GM21825 (cell line): Measurements from ENCODE around the gene RPS15A.

Source experiments
- ATAC-seq: cut with Tn5 transposase; IDR thresholded peaks from one replicate; pipeline ENCODE4 v1.9.1; 2021; ENCODE audit warnings: mild to moderate bottlenecking, moderate library complexity; ENCODE audit not compliant: unreplicated experiment

The RPS15A gene

DNA sequence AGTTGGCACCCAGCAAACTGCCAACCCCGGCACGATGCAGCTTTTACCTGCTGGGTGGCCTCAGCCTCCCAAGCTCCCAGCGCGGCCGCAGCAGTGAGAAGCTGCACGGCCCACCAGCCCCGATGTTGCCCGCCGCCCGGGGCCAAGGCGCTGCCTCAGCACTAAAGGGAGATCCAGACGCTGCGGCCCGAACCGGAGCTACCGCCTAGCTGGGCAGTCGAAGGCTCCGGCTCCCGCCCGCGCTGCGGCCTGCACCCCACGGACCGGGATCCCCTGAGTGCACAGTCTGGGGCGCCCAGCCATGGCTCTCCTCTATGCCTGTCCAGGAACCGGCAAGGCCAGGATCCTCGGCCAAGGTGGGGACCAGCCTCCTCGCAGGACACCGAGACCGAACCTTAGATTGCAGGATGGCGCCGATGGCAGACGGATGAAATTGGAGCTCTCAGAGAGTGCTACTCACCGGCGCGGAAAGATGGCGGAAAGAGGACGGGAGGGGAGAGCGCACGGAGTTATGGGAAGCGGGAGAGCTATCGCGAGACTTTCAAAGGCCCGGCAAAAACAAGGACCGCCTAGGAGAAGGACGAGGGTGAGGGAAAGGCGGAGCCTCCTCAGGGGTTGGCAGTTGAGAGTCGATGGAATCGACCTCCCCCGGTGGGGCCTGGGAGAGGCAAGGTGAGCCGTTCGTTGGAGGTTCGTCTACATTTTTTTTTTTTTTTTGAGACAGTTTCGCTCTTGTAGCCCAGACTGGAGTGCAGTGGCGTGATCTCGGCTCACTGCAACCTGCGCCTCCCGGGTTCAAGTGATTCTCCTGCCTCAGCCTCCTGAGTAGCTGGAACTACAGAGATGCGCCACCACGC, at the start of gene RPS15A:
Gene RPS15A, minus strand, starts transcription at position 485 of the 857 bp plus-strand sequence. CDS start 1,221 bp downstream, outside the sequence.
- peak; percentile 90 for ATAC-seq

DNA sequence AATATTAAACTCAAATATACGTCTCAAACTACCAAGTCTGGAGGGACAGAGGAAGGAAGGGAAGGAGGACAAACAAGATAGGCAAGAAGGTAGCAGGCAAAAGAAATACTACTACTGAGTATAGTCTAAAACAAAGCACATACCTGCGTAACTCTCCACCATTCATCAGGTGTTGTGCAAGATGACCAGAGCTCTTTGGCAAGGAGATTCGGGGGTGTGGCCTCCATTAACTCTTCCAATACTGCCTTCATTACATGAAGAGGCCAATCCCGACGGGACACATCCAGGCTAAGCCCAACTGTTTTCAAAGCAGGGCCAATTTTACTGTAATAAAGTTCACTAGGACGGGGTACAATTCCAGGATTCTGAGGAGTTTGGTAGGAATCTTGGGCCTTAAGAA, 49.4 kb upstream of the RPS15A start:
- no peak for ATAC-seq

GRCh38 chr16:18836702-18837101, 46.6 kb upstream of the RPS15A start:
- no peak for ATAC-seq

DNA sequence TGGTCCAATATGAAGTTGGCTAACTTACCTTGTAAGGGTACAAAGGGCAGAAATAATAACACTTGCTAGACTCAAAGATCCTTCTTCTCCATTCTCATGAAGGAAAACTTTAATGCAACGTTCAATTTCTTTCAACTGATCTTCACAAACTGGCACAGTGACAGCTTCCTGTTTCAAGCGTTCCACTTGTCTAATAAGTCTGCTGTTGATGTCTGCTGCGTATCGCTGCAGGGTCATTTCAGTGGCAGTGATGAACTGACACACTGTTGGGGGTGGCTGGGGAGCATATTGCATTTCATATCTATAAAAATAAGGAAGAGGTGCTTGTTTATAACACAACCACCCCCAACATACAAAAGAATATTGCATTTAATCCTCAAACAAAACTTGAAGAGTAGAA, 44.7 kb upstream of the RPS15A start:
- ATAC-seq = no peak

GRCh38 chr16:18833707-18834505, 43.8 kb upstream of the RPS15A start:
- ATAC-seq = no peak

DNA sequence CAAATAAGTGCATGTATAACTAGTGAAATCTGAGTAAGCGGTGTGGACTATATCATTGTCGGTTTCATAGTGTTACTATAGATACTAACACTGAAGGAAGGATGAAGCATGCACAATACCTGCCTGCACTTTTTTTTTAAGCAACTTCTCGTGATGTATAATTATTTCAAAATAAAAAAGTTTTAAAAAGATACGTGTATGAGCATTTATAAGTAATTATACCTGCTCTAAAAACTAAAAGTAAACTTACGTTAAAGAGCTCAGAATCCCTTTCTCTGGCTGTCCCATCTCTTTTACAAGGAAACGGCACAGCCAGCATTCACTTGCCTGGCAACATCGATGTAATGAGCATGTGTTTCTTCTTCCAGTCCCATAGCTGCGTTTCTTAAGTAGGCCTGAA, 42.5 kb upstream of the RPS15A start:
- ATAC-seq = no peak

- no peak for ATAC-seq
These were observed 41.9 kb upstream of the RPS15A start for GRCh38 chr16:18832006-18832405.

- no peak for ATAC-seq
These were observed 39.1 kb upstream of the RPS15A start for GRCh38 chr16:18829251-18829650.

- no peak for ATAC-seq
These were observed 37.8 kb upstream of the RPS15A start for GRCh38 chr16:18827890-18828289.

- no peak for ATAC-seq
These were observed 26.2 kb upstream of the RPS15A start for GRCh38 chr16:18816286-18816685.

DNA sequence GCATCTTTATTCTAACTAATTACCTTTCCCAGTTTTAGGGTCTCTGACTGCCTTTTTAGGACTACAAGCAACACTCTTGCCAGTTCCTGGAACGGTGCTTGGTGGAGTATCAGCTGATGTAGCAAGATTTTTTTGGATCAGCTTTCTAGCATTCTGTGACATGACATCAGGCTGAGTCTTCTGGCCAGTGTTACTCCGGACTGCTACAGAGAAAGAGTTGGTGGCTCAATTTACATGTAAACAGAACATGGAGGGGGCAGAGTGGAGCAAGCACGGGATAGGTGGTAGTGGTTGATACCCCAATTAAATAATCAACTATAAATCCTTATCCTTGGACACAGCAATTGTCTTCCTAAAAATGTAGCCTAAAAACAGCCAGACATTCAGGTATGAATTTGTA, 21.8 kb upstream of the RPS15A start:
- no peak for ATAC-seq

GRCh38 chr16:18809165-18809564, 19.0 kb upstream of the RPS15A start:
- no peak for ATAC-seq

- no peak for ATAC-seq
These were observed 15.2 kb upstream of the RPS15A start for GRCh38 chr16:18805257-18805773.

DNA sequence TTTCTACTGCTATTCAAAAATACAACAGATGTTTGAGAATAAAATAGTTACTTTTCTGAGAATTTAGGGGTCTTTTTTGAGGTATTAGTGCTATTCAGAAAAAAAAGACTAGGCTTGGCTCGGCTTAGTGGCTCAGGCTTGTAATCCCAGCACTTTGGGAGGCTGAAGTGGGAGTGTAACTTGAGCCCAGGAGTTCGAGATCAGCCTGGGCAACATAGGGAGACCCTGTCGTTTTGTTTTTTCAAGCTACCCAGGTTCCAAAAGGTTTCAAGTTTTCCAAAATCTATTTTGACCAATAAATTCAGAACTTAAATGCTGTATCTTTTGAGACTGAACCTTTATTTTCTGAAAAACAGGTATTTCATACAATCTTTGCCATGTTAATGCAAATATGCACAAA, 14.4 kb upstream of the RPS15A start:
- no peak for ATAC-seq

DNA sequence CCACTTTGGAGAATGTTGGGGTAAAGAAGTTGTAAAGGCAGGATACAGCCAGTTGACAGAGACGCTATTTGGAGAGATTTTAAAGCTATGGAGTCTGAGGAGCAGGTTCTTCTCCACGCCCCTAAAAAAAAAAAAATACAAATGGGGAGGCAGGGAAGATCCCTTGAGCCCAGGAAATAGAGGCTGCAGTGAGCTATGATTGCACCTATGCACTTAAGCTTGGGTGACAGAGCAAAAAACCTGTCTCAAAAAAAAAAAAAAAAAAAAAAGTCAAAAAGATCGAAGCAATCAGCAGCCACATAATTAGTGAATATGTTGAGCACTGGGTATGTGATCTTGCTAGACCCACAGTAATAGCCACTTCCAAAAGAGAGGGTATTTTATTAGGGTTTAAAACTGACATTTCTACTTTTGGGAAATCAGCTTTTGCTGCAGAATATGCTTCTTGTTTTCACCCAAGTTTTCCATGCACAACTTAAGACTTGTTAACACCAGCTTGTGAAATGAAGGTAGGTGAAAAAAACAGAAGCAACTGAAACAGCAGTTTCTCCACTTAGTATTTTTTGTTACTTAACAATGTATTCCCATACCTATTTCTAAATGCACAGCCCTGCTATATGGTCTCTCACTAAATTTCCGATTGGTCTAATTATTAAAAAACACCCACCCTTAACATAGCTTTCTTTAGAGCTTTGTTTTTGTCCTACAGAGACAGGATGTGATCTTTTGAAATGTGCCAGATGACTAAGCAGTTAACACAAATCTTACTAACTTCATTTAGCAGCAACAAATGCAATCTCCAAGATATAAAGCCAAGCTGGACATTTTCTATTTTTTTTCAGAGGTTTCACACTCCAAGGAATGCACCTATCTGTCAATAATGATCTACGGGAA, 13.7 kb upstream of the RPS15A start:
- ATAC-seq = no peak

GRCh38 chr16:18802767-18803343, 12.7 kb upstream of the RPS15A start:
- ATAC-seq = no peak

- peak; percentile 89 for ATAC-seq
These were observed 11.2 kb upstream of the RPS15A start, which contains the start of gene ARL6IP1 for GRCh38 chr16:18801145-18801972. Gene ARL6IP1 (minus strand): TSS chr16:18801549. CDS start chr16:18801466, 83 bp downstream.

DNA sequence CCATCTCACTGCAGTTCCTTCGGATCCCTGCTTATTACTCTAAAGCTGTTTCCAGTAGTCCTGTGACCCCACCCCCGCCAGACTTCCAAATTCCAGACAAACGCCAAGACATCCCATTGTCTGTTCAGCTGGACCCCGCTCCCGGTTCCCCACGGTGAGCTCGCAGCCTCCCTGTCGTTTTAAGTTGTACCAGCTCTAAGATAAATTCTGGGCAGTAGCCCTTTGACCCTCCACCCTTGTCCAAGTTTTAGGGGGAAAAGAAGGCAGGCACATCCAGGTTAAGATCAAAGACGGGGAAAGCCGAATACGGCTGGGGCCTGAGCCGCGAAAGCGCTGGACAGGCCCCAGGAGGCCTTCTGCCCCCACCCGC, 10.6 kb upstream of the RPS15A start:
- no peak for ATAC-seq

GRCh38 chr16:18800293-18800692, 10.2 kb upstream of the RPS15A start:
- ATAC-seq = no peak
